NCI-H128 (cell line): ENCODE data around the gene LIFR.

ENCODE experiments used
- DNase-seq: peaks from one replicate; lab custom pipeline; 2025; ENCODE audit not compliant: unreplicated experiment; lab: John Stamatoyannopoulos, UW

LIFR gene

GRCh38 chr5:38551030-38552017 lies 5.1 kb downstream of the LIFR start:
- DNase-seq: no peak

GRCh38 chr5:38548064-38548759 lies 8.2 kb downstream of the LIFR start:
- DNase-seq: no peak

GRCh38 chr5:38547257-38547656 lies 9.2 kb downstream of the LIFR start:
- DNase-seq: no peak

GRCh38 chr5:38546691-38547146 lies 9.7 kb downstream of the LIFR start:
- no peak for DNase-seq

GRCh38 chr5:38543886-38544285 lies 12.6 kb downstream of the LIFR start:
- DNase-seq: peak; percentile 30

GRCh38 chr5:38543074-38543473 lies 13.4 kb downstream of the LIFR start:
- DNase-seq: no peak

GRCh38 chr5:38541174-38541725 lies 15.2 kb downstream of the LIFR start:
- peak; percentile 19 for DNase-seq

- DNase-seq: peak; percentile 89
Observed at GRCh38 chr5:38540314-38540713, 16.1 kb downstream of the LIFR start.

- DNase-seq: no peak
Observed at GRCh38 chr5:38538161-38538560, 18.3 kb downstream of the LIFR start.

- DNase-seq: no peak
Observed at GRCh38 chr5:38537505-38537904, 18.9 kb downstream of the LIFR start.

- no peak for DNase-seq
Observed at GRCh38 chr5:38536968-38537367, 19.5 kb downstream of the LIFR start.

- DNase-seq: no peak
Observed at GRCh38 chr5:38535845-38536244, 20.6 kb downstream of the LIFR start.

GRCh38 chr5:38535248-38535750 lies 21.1 kb downstream of the LIFR start:
- DNase-seq: no peak

GRCh38 chr5:38534156-38534453 lies 22.3 kb downstream of the LIFR start:
- DNase-seq: no peak

- DNase-seq: no peak
Observed at GRCh38 chr5:38533286-38534155, 22.9 kb downstream of the LIFR start.

GRCh38 chr5:38532165-38532669 lies 24.2 kb downstream of the LIFR start:
- no peak for DNase-seq

- no peak for DNase-seq
Observed at GRCh38 chr5:38531518-38531917, 24.9 kb downstream of the LIFR start.

- no peak for DNase-seq
Observed at GRCh38 chr5:38529955-38530646, 26.3 kb downstream of the LIFR start.

GRCh38 chr5:38528162-38528703 lies 28.2 kb downstream of the LIFR start:
- no peak for DNase-seq

- no peak for DNase-seq
Observed at GRCh38 chr5:38527475-38527874, 29.0 kb downstream of the LIFR start.
